Erythroblast (primary cell): Measurements from ENCODE around the gene MGAT5.

Source experiments
- GATA1 ChIP-seq: IDR thresholded peaks from 2 replicates; pipeline ENCODE4 v1.6.1; 2011; ENCODE audit warnings: low read depth, mild to moderate bottlenecking, control low read depth, low read length, moderate library complexity
- POLR2A ChIP-seq: IDR thresholded peaks from 2 replicates; pipeline ENCODE4 v1.6.1; 2011; ENCODE audit warnings: mild to moderate bottlenecking, low read length

- TF ChIP-seq POLR2A (no peak), GATA1 (no peak)
Observed at GRCh38 chr2:134432435-134432883, 178.6 kb downstream of the MGAT5 start.
